CD4-positive, alpha-beta T cell (primary cell): ENCODE data around the gene FCRLB. TPM values are rescaled to one million over a fixed set of nuclear protein-coding genes. Genes with fewer than 3 reads are reported as not detected.
"Not testable (repeated sequence)": the region's sequence is repeated elsewhere in the genome, so short reads cannot be mapped to it uniquely, and the experiment has no call there.

ENCODE experiments used
- ATAC-seq: fragments of 200-7000 bp; cut with Tn5 transposase; one replicate; pipeline ENCODE4 v1.10.0; 2022; ENCODE audit warnings: mild to moderate bottlenecking; ENCODE audit not compliant: poor library complexity
- CTCF ChIA-PET: fragments of 350-600 bp; sonication (Branson Sonifier 250); formaldehyde crosslinking; loops from one replicate; lab custom pipeline; 2021; ENCODE audit warnings: antibody characterized with exemption, inconsistent platforms; lab: Charles Lee
- POLR2A ChIA-PET: fragments of 350-600 bp; sonication (Branson Sonifier 250); formaldehyde crosslinking; loops from one replicate; lab custom pipeline; 2021; ENCODE audit warnings: antibody characterized with exemption, inconsistent platforms; lab: Charles Lee
- DNase-seq, 14 experiments: peaks; one replicate each; pipeline ENCODE4 v3.0.0-alpha.2; 2013 to 2020; ENCODE audit warnings: mixed read lengths in 2 of 14
- H3K27ac ChIP-seq, 2 donors: one replicate each; pipeline versions ENCODE4 v1.5.1 to v1.7.0; 2013; ENCODE audit warnings: low read length in 2 of 2, low read depth in 1 of 2, mild to moderate bottlenecking in 1 of 2
- H3K27me3 ChIP-seq, 2 experiments: 1 replicate in 1 of 2; 2 replicates in 1 of 2; pipeline versions ENCODE4 v1.6.1 to v1.7.0; 2013; ENCODE audit warnings: low read length in 2 of 2, control low read depth in 1 of 2, mild to moderate bottlenecking in 1 of 2, moderate library complexity in 1 of 2; ENCODE audit not compliant: insufficient read depth in 2 of 2, control insufficient read depth in 1 of 2
- H3K36me3 ChIP-seq: one replicate; pipeline ENCODE4 v1.6.1; 2013; ENCODE audit warnings: low read length, control low read depth; ENCODE audit not compliant: insufficient read depth
- H3K4me1 ChIP-seq: one replicate; pipeline ENCODE4 v1.6.1; 2013; ENCODE audit warnings: low read length, control low read depth; ENCODE audit not compliant: insufficient read depth
- H3K4me3 ChIP-seq: one replicate; pipeline ENCODE4 v1.5.1; 2013; ENCODE audit warnings: mild to moderate bottlenecking, low read length, moderate library complexity
- H3K9me3 ChIP-seq, 2 experiments: 1 replicate in 1 of 2; 2 replicates in 1 of 2; pipeline versions ENCODE4 v1.6.1 to v1.7.0; 2013; ENCODE audit warnings: low read length in 2 of 2, mild to moderate bottlenecking in 2 of 2, control low read depth in 1 of 2, moderate library complexity in 1 of 2; ENCODE audit not compliant: control insufficient read depth in 1 of 2, insufficient read depth in 1 of 2
- H3K27ac Mint-ChIP-seq: one replicate; pipeline ENCODE4 v1.8.0; 2020; ENCODE audit warnings: mixed read lengths
- H3K27me3 Mint-ChIP-seq: one replicate; pipeline ENCODE4 v1.8.0; 2021; ENCODE audit warnings: mixed read lengths
- H3K36me3 Mint-ChIP-seq: one replicate; pipeline ENCODE4 v1.8.0; 2021; ENCODE audit warnings: low read depth, mixed read lengths
- H3K4me1 Mint-ChIP-seq: one replicate; pipeline ENCODE4 v1.8.0; 2021; ENCODE audit warnings: low read depth, mixed read lengths
- H3K4me3 Mint-ChIP-seq: one replicate; pipeline ENCODE4 v1.8.0; 2020; ENCODE audit warnings: mild to moderate bottlenecking, mixed read lengths
- H3K9me3 Mint-ChIP-seq: one replicate; pipeline ENCODE4 v1.8.0; 2020; ENCODE audit warnings: mixed read lengths
- CTCF ChIP-seq: fragments of 200-600 bp; IDR thresholded peaks from one replicate; pipeline ENCODE4 v1.8.0; 2022; ENCODE audit warnings: antibody characterized with exemption, mild to moderate bottlenecking
- intact Hi-C, 2 experiments: fragments of 100-400 bp; cut with DNase I in 1 of 2; cut with micrococcal nuclease in 1 of 2; formaldehyde crosslinking; loops; one replicate each; pipeline versions ENCODE4 v1.15.1 to v1.9.0; 2023 to 2025; cut with DNase I, micrococcal nuclease
- total RNA-seq, 174 experiments: library from RNA in 2 of 174; stranded (reverse) in 2 of 174; gene quantifications; one replicate each; pipeline ENCODE4 v1.2.3 and lab custom pipeline; 2021 to 2026

FCRLB gene
- total RNA-seq, 2 experiments from 2014 or later: 0.11 TPM; not detected in 1

DNA sequence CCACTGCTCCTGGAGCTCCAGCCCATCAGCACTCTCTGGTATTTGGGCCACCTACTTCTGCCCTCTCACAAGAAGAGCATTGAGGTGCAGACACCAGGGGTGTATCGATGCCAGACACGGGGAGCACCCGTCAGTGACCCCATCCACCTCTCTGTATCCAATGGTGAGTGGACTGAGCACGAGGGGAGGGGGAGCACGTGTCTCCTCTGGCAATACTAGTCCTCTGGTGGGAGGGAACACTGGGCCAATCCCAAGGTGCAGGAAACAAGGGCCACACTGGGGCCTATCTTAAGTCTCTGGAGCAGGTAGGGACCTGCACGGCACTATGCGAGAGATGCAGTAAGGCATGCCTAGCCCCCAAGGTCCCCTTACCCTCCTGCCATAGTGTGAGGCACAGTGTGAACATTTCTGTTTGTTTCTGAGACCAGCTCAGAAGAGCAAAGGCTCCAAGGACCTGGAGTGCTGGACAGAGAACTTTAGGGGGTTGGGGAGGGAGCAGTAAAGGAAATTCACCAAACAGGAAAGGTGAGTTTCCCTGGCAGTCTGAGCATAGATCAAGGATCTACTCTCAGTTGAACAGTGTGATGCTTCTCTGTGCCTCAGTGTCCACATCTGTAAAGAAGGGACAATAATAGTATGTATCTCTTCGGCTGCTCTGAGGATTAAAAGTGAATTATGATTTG is 2.3 kb downstream of the FCRLB start:
- H3K4me1 ChIP-seq: peaks cover 24% of the 10 kb centered on the region
- peak overlapping the region; percentile 39 for H3K4me3 Mint-ChIP-seq
- H3K4me1 Mint-ChIP-seq: peaks cover 25% of the 10 kb centered on the region
- no peak overlapping the region for H3K27ac Mint-ChIP-seq
- no peaks in the 10 kb centered on the region for H3K9me3 Mint-ChIP-seq
- no peak overlapping the region for H3K27ac ChIP-seq
- no peak overlapping the region for H3K4me3 ChIP-seq
- no peak for TF ChIP-seq CTCF
- no peaks in the 10 kb centered on the region for H3K9me3 ChIP-seq
- H3K27me3 Mint-ChIP-seq: peaks cover 19% of the 10 kb centered on the region
- intact Hi-C loops: no loop called here
- no peak for DNase-seq
- ChIA-PET CTCF (interaction anchor here (0.7 to 1.5 kb wide), 2 partner anchors 15 to 18 kb away, joined by 3 to 4 read pairs; no protein-coding TSS in a partner anchor), POLR2A (no interaction called here)
- H3K27me3 ChIP-seq: peaks cover 0 to 3% of the 10 kb centered on the region in 2 experiments
- H3K36me3 ChIP-seq: no peaks in the 10 kb centered on the region
- ATAC-seq: no peak
- peaks cover 3% of the 10 kb centered on the region for H3K36me3 Mint-ChIP-seq

DNA sequence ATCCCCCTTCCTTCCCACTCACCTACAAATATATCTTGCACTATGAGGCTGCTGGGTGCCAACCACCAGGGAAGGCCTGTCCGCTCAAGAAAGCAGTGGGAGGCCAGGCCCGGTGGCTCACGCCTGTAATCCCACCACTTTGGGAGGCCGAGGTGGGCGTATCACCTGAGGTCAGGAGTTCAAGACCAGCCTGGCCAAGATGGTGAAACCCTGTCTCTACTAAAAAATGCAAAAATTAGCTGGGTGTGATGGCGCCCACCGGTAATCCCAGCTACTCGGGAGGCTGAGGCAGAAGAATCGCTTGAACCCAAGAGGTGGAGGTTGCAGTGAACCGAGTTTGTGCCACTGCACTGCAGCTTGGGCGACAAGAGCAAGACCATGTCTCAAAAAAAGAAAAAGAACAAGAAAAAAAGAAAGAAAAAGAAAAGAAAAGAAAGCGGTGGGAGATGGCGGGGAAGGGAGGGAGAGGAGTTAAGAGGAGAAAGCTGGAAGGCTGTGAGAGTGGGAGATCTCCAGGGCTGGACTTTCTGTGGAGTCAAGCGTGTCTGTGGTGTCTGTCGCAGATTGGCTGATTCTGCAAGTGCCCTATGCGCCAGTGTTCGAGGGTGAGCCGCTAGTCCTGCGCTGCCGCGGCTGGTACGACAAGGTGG is 4.0 kb downstream of the FCRLB start:
- H3K9me3 Mint-ChIP-seq, H3K27ac ChIP-seq, ATAC-seq, H3K36me3 Mint-ChIP-seq, H3K27me3 ChIP-seq, DNase-seq, intact Hi-C loops, H3K36me3 ChIP-seq, H3K9me3 ChIP-seq: not testable (repeated sequence)
- Mint-ChIP-seq H3K4me1 (peaks cover 36% of the 10 kb centered on the region), H3K4me3 (peak overlapping the region; percentile 94), H3K27me3 (peaks cover 19% of the 10 kb centered on the region), H3K27ac (peak overlapping the region; percentile 12)
- peaks cover 31% of the 10 kb centered on the region for H3K4me1 ChIP-seq
- H3K4me3 ChIP-seq: peak overlapping the region; percentile 80
- POLR2A ChIA-PET: interaction anchor here (0.8 to 4.7 kb wide), 8 partner anchors 12 to 104 kb away, joined by 3 to 39 read pairs (median 5); partner anchors contain the start of gene DUSP12
- CTCF ChIA-PET: interaction anchor here (2.0 to 2.2 kb wide), 2 partner anchors 11 to 17 kb away, joined by 10 to 11 read pairs; no protein-coding TSS in a partner anchor

DNA sequence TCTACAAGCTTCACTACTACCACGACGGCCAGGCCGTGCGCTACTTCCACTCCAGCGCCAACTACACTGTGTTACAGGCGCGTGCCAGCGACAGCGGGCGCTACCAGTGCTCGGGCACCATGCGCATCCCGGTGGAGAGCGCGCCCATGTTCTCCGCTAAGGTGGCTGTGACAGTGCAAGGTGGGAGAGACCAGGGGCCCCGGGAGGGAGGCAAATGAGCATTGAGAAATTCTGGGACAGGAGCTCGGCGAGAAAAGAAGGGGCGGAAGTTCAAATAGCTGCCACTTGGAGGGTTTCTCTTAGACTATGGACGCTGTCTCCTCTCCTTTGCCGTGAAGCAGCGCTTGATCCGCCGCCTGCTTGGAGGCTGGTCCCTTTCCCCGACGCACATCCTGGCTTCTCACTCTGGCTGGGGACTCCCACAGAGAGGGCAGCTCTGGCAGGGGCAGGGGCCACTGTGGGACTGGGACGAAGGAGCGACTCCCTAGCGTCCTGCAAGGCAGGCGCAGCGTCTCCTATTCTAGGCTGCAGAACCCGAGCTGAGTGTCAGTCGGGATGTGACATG is 4.6 kb downstream of the FCRLB start:
- Histone ChIP-seq H3K36me3 (no peaks in the 10 kb centered on the region), H3K4me3 (peak overlapping the region; percentile 80), H3K4me1 (peaks cover 33% of the 10 kb centered on the region), H3K27ac (peak overlapping the region in 1 of 2 donors; percentile 27), H3K9me3 (no peaks in the 10 kb centered on the region), H3K27me3 (peaks cover 0 to 3% of the 10 kb centered on the region in 2 experiments)
- Mint-ChIP-seq H3K4me1 (peaks cover 37% of the 10 kb centered on the region), H3K9me3 (no peaks in the 10 kb centered on the region), H3K36me3 (peaks cover 3% of the 10 kb centered on the region), H3K27me3 (peaks cover 19% of the 10 kb centered on the region), H3K4me3 (peak overlapping the region; percentile 94), H3K27ac (peak overlapping the region; percentile 12)
- TF ChIP-seq CTCF: no peak
- ChIA-PET CTCF (interaction anchor here (1.2 to 2.2 kb wide), 3 partner anchors 10 to 16 kb away, joined by 3 to 11 read pairs (median 10); no protein-coding TSS in a partner anchor), POLR2A (interaction anchor here (0.8 to 4.7 kb wide), 16 partner anchors 9 to 500 kb away, joined by 3 to 39 read pairs (median 4); partner anchors contain the start of genes DUSP12 and TOMM40L)
- ATAC-seq: peak; percentile 35
- intact Hi-C loops: loop anchor here in 1 of 2 experiments (2.0 kb wide), 1 partner anchor 15 kb away; no protein-coding TSS in a partner anchor
- DNase-seq: peak in 12 of 14 experiments; percentile 10 to 60 (median 28)
